Brain microvascular endothelial cell (primary cell): ENCODE measurements around the gene CSRNP3.

Experiments used
- DNase-seq: peaks from one replicate; pipeline ENCODE4 v3.0.0-alpha.2; 2020
- H3K27ac ChIP-seq: fragments of 250-450 bp; sonication (Bioruptor Pico); 2 replicates; pipeline ENCODE4 v1.5.1; 2020; ENCODE audit warnings: mild to moderate bottlenecking, moderate library complexity
- H3K27me3 ChIP-seq: fragments of 250-450 bp; sonication (Bioruptor Pico); replicated peaks from 2 replicates; pipeline ENCODE4 v1.5.1; 2020; ENCODE audit warnings: mild to moderate bottlenecking
- H3K36me3 ChIP-seq: fragments of 250-450 bp; sonication (Bioruptor Pico); replicated peaks from 2 replicates; pipeline ENCODE4 v1.5.1; 2020; ENCODE audit warnings: mild to moderate bottlenecking
- H3K4me3 ChIP-seq: 2 replicates; pipeline ENCODE4 v1.5.1; 2011; ENCODE audit warnings: low read depth, mild to moderate bottlenecking, control low read depth, low read length, moderate library complexity
- CTCF ChIP-seq: IDR thresholded peaks from 2 replicates; pipeline ENCODE4 v1.5.1; 2011; ENCODE audit warnings: low read depth, mild to moderate bottlenecking, moderate library complexity, low read length, control low read depth, inconsistent platforms; ENCODE audit errors: missing control alignments
- in situ Hi-C: cut with HindIII; loops from 2 replicates; pipeline ENCODE4 v1.10.0; 2017; ENCODE audit warnings: low sequenced_read_pairs, low pct_ligation_motif_present

CSRNP3 gene

GRCh38 chr2:165508927-165509326 lies 39.4 kb downstream of the CSRNP3 start:
- in situ Hi-C loops, result no loop called here

GRCh38 chr2:165513479-165513878 lies 44.0 kb downstream of the CSRNP3 start:
- no peak overlapping the region for H3K27ac ChIP-seq
- in situ Hi-C loops, result no loop called here
- no peaks in the 10 kb centered on the region for H3K27me3 ChIP-seq
- H3K4me3 ChIP-seq, result no peak overlapping the region
- H3K36me3 ChIP-seq, result no peaks in the 10 kb centered on the region
- no peak for TF ChIP-seq CTCF
- DNase-seq, result no peak

More at GRCh38 chr2:165508927-165509326, 39.4 kb downstream of the CSRNP3 start:
- no peaks in the 10 kb centered on the region for H3K36me3 ChIP-seq
- H3K4me3 ChIP-seq, result no peak overlapping the region
- no peak for TF ChIP-seq CTCF
- no peaks in the 10 kb centered on the region for H3K27me3 ChIP-seq
- no peak overlapping the region for H3K27ac ChIP-seq
- DNase-seq, result no peak

- DNase-seq, result no peak
These were observed 49.1 kb downstream of the CSRNP3 start for GRCh38 chr2:165518611-165519010.

GRCh38 chr2:165522719-165523118 lies 53.2 kb downstream of the CSRNP3 start:
- in situ Hi-C loops, result no loop called here
- H3K27ac ChIP-seq, result no peak overlapping the region
- no peaks in the 10 kb centered on the region for H3K27me3 ChIP-seq
- DNase-seq, result no peak
- TF ChIP-seq CTCF, result no peak
- H3K4me3 ChIP-seq, result no peak overlapping the region
- H3K36me3 ChIP-seq, result no peaks in the 10 kb centered on the region

More at GRCh38 chr2:165518611-165519010, 49.1 kb downstream of the CSRNP3 start:
- Histone ChIP-seq H3K36me3 (no peaks in the 10 kb centered on the region), H3K27ac (no peak overlapping the region), H3K27me3 (no peaks in the 10 kb centered on the region), H3K4me3 (no peak overlapping the region)
- TF ChIP-seq CTCF, result no peak
- in situ Hi-C loops, result no loop called here

GRCh38 chr2:165524720-165525119 lies 55.2 kb downstream of the CSRNP3 start:
- Histone ChIP-seq H3K27me3 (no peaks in the 10 kb centered on the region), H3K27ac (no peak overlapping the region), H3K36me3 (no peaks in the 10 kb centered on the region), H3K4me3 (no peak overlapping the region)
- no peak for TF ChIP-seq CTCF
- DNase-seq, result no peak
- in situ Hi-C loops, result no loop called here

GRCh38 chr2:165528691-165529090 lies 59.2 kb downstream of the CSRNP3 start:
- no peak for TF ChIP-seq CTCF
- Histone ChIP-seq H3K4me3 (no peak overlapping the region), H3K27me3 (no peaks in the 10 kb centered on the region), H3K27ac (no peak overlapping the region), H3K36me3 (no peaks in the 10 kb centered on the region)
- in situ Hi-C loops, result no loop called here
- DNase-seq, result no peak
